Loucy (cell line): Measurements from ENCODE around the gene TNFAIP8L2.
A peak's percentile ranks its signal among the peaks of the same experiment; 100 is the strongest.

ENCODE experiments used
- H2AFZ ChIP-seq: fragments of 200-600 bp; sonication (generic); 2 replicates; pipeline ENCODE4 v1.6.0; 2016; ENCODE audit warnings: antibody characterized with exemption, mild to moderate bottlenecking, low read length, moderate library complexity
- H3F3A ChIP-seq: fragments of 200-600 bp; 2 replicates; pipeline ENCODE4 v1.6.0; 2016; ENCODE audit warnings: antibody characterized with exemption, low read depth, mild to moderate bottlenecking
- H3K27me3 ChIP-seq: fragments of 200-600 bp; sonication (generic); 2 replicates; pipeline ENCODE4 v1.6.1; 2014; ENCODE audit warnings: low read length, mild to moderate bottlenecking; ENCODE audit not compliant: insufficient read depth, poor library complexity, severe bottlenecking
- H3K36me3 ChIP-seq: fragments of 200-600 bp; sonication (generic); 2 replicates; pipeline ENCODE4 v1.6.1; 2016; ENCODE audit warnings: low read length; ENCODE audit not compliant: insufficient read depth
- H3K4me1 ChIP-seq: fragments of 200-600 bp; sonication (generic); 2 replicates; pipeline ENCODE4 v1.5.1; 2014; ENCODE audit warnings: low read length, mild to moderate bottlenecking; ENCODE audit not compliant: insufficient read depth, poor library complexity, severe bottlenecking
- H3K4me2 ChIP-seq: fragments of 200-600 bp; sonication (generic); 2 replicates; pipeline ENCODE4 v1.6.0; 2014; ENCODE audit warnings: antibody characterized with exemption, low read length, low read depth, mild to moderate bottlenecking; ENCODE audit not compliant: poor library complexity, severe bottlenecking
- H3K4me3 ChIP-seq: fragments of 200-600 bp; sonication (generic); 2 replicates; pipeline ENCODE4 v1.5.1; 2014; ENCODE audit warnings: low read length, mild to moderate bottlenecking, mixed read lengths; ENCODE audit not compliant: poor library complexity, severe bottlenecking
- H3K79me2 ChIP-seq: fragments of 200-600 bp; sonication (generic); 2 replicates; pipeline ENCODE4 v1.6.1; 2014; ENCODE audit warnings: low read length; ENCODE audit not compliant: insufficient read depth
- H3K9ac ChIP-seq: fragments of 200-600 bp; sonication (generic); 2 replicates; pipeline ENCODE4 v1.6.0; 2014; ENCODE audit warnings: mild to moderate bottlenecking, low read depth, low read length, moderate library complexity; ENCODE audit not compliant: poor library complexity, severe bottlenecking
- H3K9me2 ChIP-seq: fragments of 200-600 bp; sonication (generic); replicated peaks from 2 replicates; pipeline ENCODE4 v1.6.1; 2016; ENCODE audit warnings: low read depth, low read length, mixed read lengths
- H3K9me3 ChIP-seq: fragments of 200-600 bp; sonication (generic); 2 replicates; pipeline ENCODE4 v1.6.1; 2014; ENCODE audit warnings: mild to moderate bottlenecking, antibody characterized with exemption, low read length, low read depth; ENCODE audit not compliant: insufficient read depth
- H4K20me1 ChIP-seq: fragments of 200-600 bp; sonication (generic); 2 replicates; pipeline ENCODE4 v1.6.0; 2014; ENCODE audit warnings: antibody characterized with exemption, low read length, mild to moderate bottlenecking; ENCODE audit not compliant: insufficient read depth, poor library complexity, severe bottlenecking
- EZH2phosphoT487 ChIP-seq: fragments of 200-600 bp; IDR thresholded peaks from 2 replicates; pipeline ENCODE4 v1.6.1; 2018; ENCODE audit warnings: antibody characterized with exemption, mild to moderate bottlenecking, moderate library complexity, borderline replicate concordance
- TF ChIP-seq, protein P1 (sequence below): fragments of 200-600 bp; sonication (generic); conservative IDR thresholded peaks from 2 replicates; pipeline ENCODE4 v1.5.1; 2014; ENCODE audit warnings: mild to moderate bottlenecking, antibody characterized with exemption, low read length

The TNFAIP8L2 gene

DNA sequence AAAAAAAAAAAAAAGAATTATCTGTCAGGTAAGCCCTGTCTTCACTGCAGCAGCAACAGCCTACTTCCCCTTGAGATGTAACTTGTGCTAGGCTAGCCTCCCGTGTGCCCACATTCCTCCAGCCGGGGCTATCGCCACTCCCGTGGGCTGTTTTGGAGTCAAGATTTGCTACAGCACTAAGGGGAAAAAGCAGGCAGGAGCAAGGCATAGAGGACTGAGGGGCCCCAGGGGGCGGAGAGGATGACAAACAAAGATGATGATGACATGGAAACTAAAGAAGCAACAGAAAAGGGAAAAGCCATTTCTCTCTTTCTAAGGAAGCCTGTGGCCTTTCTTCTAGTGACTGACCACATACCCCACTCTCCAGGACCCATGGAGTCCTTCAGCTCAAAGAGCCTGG, 1.9 kb downstream of the TNFAIP8L2 start:
- Histone ChIP-seq H3K9me2 (no peaks in the 10 kb centered on the region), H3K9ac (peak overlapping the region; percentile 81), H3K4me2 (peak overlapping the region; percentile 80), H2AFZ (no peak overlapping the region), H3K27me3 (no peaks in the 10 kb centered on the region), H4K20me1 (no peaks in the 10 kb centered on the region), H3F3A (no peaks in the 10 kb centered on the region), H3K36me3 (no peaks in the 10 kb centered on the region), H3K9me3 (no peaks in the 10 kb centered on the region), H3K79me2 (peaks cover 20% of the 10 kb centered on the region; the same call in 1 of the 2 replicates), H3K4me3 (peak overlapping the region; percentile 76), H3K4me1 (peaks cover 32% of the 10 kb centered on the region)
- no peak for TF ChIP-seq EZH2phosphoT487
- TF ChIP-seq, protein P1, sequence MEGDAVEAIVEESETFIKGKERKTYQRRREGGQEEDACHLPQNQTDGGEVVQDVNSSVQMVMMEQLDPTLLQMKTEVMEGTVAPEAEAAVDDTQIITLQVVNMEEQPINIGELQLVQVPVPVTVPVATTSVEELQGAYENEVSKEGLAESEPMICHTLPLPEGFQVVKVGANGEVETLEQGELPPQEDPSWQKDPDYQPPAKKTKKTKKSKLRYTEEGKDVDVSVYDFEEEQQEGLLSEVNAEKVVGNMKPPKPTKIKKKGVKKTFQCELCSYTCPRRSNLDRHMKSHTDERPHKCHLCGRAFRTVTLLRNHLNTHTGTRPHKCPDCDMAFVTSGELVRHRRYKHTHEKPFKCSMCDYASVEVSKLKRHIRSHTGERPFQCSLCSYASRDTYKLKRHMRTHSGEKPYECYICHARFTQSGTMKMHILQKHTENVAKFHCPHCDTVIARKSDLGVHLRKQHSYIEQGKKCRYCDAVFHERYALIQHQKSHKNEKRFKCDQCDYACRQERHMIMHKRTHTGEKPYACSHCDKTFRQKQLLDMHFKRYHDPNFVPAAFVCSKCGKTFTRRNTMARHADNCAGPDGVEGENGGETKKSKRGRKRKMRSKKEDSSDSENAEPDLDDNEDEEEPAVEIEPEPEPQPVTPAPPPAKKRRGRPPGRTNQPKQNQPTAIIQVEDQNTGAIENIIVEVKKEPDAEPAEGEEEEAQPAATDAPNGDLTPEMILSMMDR, result no peak

DNA sequence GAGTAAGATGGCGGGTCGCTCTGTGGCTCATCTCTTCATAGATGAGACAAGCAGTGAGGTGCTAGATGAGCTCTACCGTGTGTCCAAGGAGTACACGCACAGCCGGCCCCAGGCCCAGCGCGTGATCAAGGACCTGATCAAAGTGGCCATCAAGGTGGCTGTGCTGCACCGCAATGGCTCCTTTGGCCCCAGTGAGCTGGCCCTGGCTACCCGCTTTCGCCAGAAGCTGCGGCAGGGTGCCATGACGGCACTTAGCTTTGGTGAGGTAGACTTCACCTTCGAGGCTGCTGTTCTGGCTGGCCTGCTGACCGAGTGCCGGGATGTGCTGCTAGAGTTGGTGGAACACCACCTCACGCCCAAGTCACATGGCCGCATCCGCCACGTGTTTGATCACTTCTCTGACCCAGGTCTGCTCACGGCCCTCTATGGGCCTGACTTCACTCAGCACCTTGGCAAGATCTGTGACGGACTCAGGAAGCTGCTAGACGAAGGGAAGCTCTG, 2.4 kb downstream of the TNFAIP8L2 start:
- Histone ChIP-seq H3K4me2 (peak overlapping the region; percentile 80), H3K9me3 (no peaks in the 10 kb centered on the region), H3K36me3 (no peaks in the 10 kb centered on the region), H2AFZ (no peak overlapping the region), H3F3A (no peaks in the 10 kb centered on the region), H3K9me2 (no peaks in the 10 kb centered on the region), H3K9ac (no peak overlapping the region), H3K4me3 (peak overlapping the region; percentile 76), H3K27me3 (no peaks in the 10 kb centered on the region), H3K79me2 (peaks cover 20% of the 10 kb centered on the region; the same call in 1 of the 2 replicates), H4K20me1 (no peaks in the 10 kb centered on the region), H3K4me1 (peaks cover 32% of the 10 kb centered on the region)
- TF ChIP-seq, protein P1, result no peak
- no peak for TF ChIP-seq EZH2phosphoT487

DNA sequence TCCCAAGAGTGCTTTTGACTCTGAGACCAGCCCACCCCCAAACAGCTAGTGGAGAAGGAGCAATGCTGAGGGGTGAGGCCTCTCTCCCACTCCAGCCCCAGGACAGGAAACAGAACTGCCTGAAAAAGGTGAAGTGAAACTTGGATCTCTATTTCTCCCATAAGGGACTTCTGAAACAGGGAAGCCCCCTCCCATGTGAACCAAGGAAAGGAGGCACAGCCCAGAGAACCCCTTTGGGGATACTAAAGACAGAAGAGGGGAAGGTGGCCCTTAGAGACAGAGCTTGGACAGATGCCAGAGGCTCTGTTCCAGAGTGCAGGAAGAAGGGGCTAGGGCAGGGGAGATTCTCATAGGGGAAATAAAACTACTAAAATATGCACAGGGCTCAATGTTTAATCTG, 2.9 kb downstream of the TNFAIP8L2 start:
- Histone ChIP-seq H3K9me3 (no peaks in the 10 kb centered on the region), H3F3A (no peaks in the 10 kb centered on the region), H4K20me1 (no peaks in the 10 kb centered on the region), H3K4me2 (peak overlapping the region; percentile 35), H3K9me2 (no peaks in the 10 kb centered on the region), H3K4me1 (peaks cover 36% of the 10 kb centered on the region), H3K9ac (peak overlapping the region; percentile 37), H3K4me3 (no peak overlapping the region), H3K27me3 (no peaks in the 10 kb centered on the region), H2AFZ (no peak overlapping the region), H3K36me3 (no peaks in the 10 kb centered on the region), H3K79me2 (peaks cover 24% of the 10 kb centered on the region; the same call in 1 of the 2 replicates)
- TF ChIP-seq, protein P1, result no peak
- TF ChIP-seq EZH2phosphoT487, result no peak
